ENCODE data around the gene FAM135A.
"Not testable (repeated sequence)": the region's sequence is repeated elsewhere in the genome, so short reads cannot be mapped to it uniquely, and the experiment has no call there.

Gene FAM135A

DNA sequence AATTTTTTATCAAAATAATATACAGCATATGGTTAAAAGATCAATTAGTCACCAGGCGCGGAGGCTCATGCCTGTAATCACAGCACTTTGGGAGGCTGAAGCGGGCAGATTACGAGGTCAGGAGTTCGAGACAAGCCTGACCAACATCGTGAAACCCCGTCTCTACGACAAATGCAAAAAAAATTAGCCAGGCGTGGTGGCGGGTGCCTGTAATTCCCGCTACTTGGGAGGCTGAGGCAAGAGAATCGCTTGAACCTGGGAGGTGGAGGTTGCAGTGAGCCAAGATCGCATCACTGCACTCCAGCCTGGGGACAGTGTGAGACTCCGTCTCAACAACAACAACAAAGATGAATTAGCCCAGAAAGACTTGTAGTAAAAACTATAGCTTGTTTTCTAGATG lies 46.4 kb downstream of the FAM135A start:
- not testable (repeated sequence) for DNase-seq (ENCODE audit: low spot score)

DNA sequence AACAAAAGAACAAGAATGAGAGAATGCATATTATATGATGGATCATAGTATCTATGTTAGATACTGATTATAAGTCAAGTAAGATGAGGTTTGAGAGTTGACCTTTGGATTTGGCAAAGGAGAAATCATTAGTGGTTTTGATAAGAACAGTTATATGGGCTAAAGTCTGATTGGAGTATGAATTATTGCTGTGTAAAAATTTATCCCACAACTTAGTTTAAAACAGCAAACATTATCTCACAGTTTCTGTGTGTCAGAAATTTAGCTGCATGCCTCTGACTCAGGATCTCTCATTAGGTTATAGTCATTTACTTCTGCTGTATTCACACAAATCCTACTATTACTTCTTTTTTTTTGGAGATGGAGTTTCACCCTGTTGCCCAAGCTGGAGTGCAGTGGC lies 56.7 kb downstream of the FAM135A start:
- DNase-seq (ENCODE audit: low spot score): no peak

DNA sequence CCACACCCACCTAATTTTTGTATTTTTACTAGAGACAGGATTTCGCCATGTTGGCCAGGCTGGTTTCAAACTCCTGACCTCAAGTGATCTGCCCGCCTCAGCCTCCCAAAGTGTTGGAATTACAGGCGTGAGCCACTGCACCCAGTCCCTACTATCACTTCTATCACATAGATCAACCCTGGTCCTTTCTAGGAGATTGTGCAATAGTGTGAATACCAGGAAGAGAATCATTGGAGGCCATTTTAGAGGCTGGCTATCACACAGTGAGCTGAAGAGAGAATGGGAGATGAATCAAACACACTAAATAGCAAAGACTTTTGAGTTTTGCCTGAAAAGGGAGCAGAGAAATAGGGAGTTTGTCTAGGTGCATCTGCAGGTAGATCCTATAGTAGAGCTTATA lies 57.2 kb downstream of the FAM135A start:
- DNase-seq (ENCODE audit: low spot score): not testable (repeated sequence)

- peak; percentile 64 for DNase-seq (ENCODE audit: low spot score)
Observed at GRCh38 chr6:70474751-70475150, 61.4 kb downstream of the FAM135A start.

GRCh38 chr6:70479236-70479635 lies 65.9 kb downstream of the FAM135A start:
- DNase-seq (ENCODE audit: low spot score): no peak

- DNase-seq (ENCODE audit: low spot score): not testable (repeated sequence)
Observed at GRCh38 chr6:70486638-70487037, 73.3 kb downstream of the FAM135A start.

DNA sequence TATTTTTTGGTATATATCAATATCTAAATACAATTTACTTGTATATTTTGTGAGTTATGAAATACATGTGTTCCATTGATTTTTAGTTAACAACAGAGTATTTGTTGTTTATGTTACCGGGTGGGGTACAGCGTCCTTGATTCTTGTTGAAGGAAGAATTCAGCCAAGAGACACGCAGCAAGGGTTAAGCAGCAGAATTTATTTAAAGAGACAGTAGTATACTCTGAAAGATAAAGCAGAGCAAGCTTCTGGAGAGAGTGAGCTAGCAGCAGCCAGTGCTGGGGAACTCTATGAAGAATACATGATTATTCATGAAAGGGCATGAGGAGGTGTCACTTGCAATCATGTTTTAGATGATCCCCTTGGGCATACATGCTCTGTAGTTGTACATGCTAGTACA lies 76.1 kb downstream of the FAM135A start:
- DNase-seq (ENCODE audit: low spot score): no peak

- DNase-seq (ENCODE audit: low spot score): no peak
Observed at GRCh38 chr6:70494833-70495232, 81.5 kb downstream of the FAM135A start.

GRCh38 chr6:70495790-70496189 lies 82.5 kb downstream of the FAM135A start:
- DNase-seq (ENCODE audit: low spot score): not testable (repeated sequence)

DNA sequence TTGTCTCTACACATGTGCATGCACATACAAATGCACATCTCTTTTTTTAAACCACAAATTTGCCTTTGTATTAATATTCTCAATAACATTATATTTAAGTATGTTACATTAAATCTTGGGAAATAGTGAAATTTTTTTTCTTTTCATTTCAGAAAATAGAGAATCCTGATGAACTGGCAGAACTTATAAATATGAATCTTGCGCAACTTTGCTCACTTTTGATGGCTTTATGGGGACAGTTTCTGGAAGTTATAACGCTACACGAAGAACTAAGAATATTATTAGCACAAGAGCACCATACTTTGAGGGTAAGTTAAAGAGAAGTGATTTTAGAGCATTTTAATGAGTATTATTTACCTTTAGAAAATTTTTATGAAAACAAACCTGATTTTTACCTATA lies 89.2 kb downstream of the FAM135A start:
- DNase-seq (ENCODE audit: low spot score): no peak

GRCh38 chr6:70503813-70504465 lies 90.6 kb downstream of the FAM135A start:
- no peak for DNase-seq (ENCODE audit: low spot score)

DNA sequence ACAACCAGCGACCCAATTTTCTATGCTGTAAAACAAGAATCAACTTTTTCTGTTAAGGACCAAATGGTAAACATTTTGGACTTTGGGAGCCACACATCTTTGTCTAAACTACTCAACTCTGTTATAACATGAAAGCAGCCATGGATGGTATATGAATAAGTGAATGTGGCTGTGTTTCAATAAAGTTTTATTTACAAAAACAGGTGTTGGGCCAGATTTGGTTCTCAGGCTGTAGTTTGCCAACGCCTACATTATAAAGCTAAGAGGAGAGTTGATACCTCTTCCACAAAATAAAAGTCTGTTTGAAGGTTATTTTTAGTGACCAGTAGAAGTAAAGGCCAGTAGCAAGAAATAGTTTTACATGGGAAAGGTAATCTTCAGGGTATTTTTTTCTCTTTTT lies 93.0 kb downstream of the FAM135A start:
- DNase-seq (ENCODE audit: low spot score): no peak

DNA sequence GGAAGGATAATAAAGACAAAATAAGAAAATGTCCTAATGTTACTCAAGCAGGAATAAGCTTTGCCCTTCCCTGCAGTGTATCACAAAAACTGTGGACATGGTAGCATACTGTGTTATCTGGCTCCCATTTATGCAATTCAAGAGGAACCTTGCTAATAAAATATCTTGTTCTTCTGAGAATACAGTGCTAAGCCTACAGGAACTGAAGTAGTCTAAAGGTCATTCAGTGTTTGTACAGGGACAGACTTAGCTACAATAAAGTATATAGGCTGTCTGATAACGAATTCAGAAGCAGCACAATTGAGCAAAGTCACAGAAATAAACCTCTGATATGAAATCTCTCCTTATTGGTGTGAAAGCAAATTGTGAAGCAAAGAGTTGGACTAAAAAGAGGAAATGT lies 93.9 kb downstream of the FAM135A start:
- DNase-seq (ENCODE audit: low spot score): no peak

DNA sequence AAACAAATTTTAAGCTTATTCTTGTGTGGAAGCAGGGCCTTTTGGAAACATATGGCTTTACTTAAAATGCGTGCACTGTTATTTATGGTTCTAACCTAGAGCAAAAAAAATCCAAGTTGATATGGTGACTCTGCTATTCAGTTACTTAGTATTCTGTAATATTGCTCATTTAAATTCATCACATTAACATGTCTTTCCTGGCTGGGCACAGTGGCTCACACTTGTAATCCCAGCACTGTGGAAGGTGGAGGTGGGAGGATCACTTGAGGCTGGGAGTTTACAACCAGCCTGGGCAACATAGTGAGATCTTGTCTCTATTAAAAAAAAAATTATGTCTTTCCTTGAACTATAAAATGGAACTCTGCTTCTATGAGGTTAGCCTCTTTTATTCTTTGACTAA lies 95.6 kb downstream of the FAM135A start:
- DNase-seq (ENCODE audit: low spot score): no peak

- DNase-seq (ENCODE audit: low spot score): no peak
Observed at GRCh38 chr6:70510600-70510999, 97.3 kb downstream of the FAM135A start.

DNA sequence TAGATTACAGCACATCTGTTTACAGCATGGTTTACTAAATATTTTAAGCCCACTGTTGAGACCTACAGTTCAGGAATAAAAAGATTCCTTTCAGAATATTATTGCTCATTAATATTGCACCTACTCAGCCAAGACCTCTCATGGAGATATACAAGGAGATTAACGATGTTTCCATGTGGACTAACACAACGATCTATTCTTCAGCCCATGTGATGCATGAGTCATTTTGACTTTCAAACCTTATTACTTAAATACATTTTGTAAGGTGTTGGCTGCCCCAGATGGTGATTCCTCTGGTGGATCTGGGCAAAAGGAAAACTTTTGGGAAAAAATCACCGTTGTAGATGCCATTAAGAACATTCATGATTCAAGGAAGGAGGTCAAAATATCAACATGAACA lies 105.4 kb downstream of the FAM135A start:
- DNase-seq (ENCODE audit: low spot score): no peak

DNA sequence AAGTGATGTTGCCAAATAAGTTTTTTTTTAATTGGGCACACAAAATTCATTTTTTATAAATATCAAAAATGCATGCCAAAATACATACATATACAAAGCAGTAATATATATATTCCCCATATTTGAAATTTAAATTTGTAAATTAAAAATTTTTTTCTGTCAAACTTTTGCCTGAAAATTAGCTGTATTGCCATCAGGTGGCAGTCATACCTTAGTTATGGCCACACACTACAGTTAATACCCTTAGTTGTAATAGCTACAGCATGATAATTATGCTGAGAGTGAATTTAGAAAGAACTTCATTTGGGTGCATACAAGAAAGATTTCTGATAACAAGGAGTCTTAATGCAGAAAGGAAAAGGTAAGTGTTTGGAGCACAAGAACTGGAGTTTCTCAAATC lies 107.3 kb downstream of the FAM135A start:
- no peak for DNase-seq (ENCODE audit: low spot score)

DNA sequence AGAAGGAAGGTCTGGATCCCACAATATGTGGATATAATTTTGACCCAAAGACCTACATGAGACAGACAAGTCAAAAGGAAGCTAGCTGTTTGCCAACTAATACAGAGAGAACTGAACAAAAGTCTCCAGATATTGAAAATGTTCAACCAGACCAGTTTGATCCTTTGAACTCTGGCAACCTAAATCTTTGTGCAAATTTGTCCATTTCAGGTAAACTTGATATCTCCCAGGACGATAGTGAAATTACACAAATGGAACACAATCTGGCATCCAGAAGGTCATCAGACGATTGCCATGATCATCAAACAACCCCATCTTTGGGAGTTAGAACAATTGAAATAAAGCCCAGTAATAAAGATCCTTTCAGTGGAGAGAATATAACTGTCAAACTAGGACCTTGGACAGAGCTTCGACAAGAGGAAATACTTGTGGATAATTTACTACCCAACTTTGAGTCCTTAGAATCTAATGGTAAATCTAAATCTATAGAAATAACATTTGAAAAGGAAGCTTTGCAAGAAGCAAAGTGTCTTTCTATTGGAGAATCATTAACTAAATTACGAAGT lies 111.5 kb downstream of the FAM135A start:
- no peak for DNase-seq (ENCODE audit: low spot score)

DNA sequence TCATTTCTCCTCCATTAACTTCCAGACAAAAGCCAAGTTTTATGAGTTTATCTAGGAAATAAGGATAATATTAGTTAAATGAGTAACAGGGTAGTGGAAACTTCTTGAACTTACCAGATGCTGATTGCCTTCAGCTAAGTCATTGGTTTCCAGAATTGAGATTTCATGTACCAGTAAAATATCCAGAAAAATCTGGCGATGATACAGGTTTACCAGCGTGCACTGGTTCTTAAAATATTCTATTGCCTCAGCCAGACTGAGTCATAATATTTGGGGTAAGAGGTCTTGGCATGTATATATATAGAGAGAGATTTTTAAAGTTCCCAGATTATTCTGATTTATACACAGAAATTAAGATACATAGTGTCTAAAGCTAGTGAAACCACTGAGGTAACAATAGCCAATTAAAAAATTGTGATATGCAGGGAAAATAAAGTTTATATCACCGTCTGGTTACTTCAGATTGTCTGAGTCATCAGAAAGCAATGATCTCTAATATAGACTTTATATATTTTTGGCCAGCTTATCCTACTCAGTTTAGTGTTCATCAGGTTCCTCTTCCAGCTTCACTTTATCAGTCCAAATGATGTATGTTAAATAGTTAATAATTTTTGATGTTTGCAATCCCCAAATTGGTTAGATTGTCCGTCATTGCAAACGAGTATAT lies 113.9 kb downstream of the FAM135A start:
- no peak for DNase-seq (ENCODE audit: low spot score)

GRCh38 chr6:70530023-70530422 lies 116.7 kb downstream of the FAM135A start:
- no peak for DNase-seq (ENCODE audit: low spot score)

- DNase-seq (ENCODE audit: low spot score): no peak
Observed at GRCh38 chr6:70531133-70531532, 117.8 kb downstream of the FAM135A start.

DNA sequence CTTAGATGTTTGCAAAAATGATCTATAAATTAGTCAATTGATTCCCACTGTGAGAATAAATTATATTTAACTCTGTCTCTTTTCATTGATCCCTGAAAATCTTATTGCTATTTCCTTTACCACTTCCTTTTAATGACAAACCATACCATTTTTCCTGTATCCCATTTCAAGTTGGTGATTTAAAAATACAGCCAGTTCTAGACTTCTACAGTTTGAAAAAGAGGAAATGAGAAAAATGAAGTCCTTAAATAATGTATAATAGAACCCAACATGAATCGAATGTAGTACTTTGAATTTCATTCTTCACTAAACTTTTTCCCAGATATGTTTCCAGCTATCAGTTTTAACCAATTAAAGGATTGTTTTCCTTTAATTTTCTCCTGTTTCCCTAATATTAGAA lies 124.0 kb downstream of the FAM135A start:
- DNase-seq (ENCODE audit: low spot score): no peak

DNA sequence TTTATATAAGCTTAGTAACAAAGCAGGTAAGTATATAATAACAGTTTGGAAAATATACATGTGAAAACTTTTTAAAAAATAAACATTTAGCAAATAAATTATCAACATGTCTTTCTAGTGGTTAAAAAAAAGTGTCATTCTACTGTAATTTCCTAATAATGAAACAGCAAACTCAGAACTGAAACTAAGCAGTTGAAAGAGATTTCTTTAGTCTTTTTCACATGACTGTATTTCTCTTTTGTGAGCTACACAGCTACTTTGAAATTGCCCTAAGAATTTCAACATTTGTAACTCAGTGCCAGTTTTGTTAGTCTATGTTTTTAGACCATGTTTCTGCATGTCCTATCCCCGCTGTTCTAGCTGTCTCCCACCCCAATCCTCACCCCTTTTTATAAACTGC lies 125.1 kb downstream of the FAM135A start:
- DNase-seq (ENCODE audit: low spot score): no peak

GRCh38 chr6:70547313-70547712 lies 134.0 kb downstream of the FAM135A start:
- no peak for DNase-seq (ENCODE audit: low spot score)

Measured in ecto neural progenitor cell (in vitro differentiated cells).